OCI-LY7 (cell line): ENCODE measurements around the gene ACSS1. TPM values are rescaled to one million over a fixed set of nuclear protein-coding genes. Genes with fewer than 3 reads are reported as not detected.

Source experiments
- BruUV-seq: library from RNA; stranded (reverse); fragments of 400-500 nt; replicated peaks from 2 replicates; lab custom pipeline; 2021; lab: Mats Ljungman, UMichigan
- CTCF ChIA-PET: fragments of 300-600 bp; sonication (Branson Sonifier 250); formaldehyde crosslinking; loops from one replicate; lab custom pipeline; 2022; ENCODE audit warnings: antibody characterized with exemption; ENCODE audit not compliant: unreplicated experiment; lab: Charles Lee
- POLR2A ChIA-PET: fragments of 300-600 bp; sonication (Branson Sonifier 250); formaldehyde crosslinking; loops from one replicate; lab custom pipeline; 2022; ENCODE audit warnings: antibody characterized with exemption; lab: Charles Lee
- DNase-seq: peaks from one replicate; pipeline ENCODE4 v3.0.0-alpha.2; 2015; ENCODE audit warnings: low spot score
- H2AFZ ChIP-seq: fragments of 200-600 bp; sonication (generic), shearing (Covaris generic); 2 replicates; pipeline ENCODE4 v1.6.1; 2014; ENCODE audit warnings: mild to moderate bottlenecking, antibody characterized with exemption, low read length, moderate library complexity
- H3K27ac ChIP-seq: fragments of 200-600 bp; sonication (generic); 2 replicates; pipeline ENCODE4 v1.5.1; 2014; ENCODE audit warnings: mixed run types, low read depth, mild to moderate bottlenecking, moderate library complexity, low read length, inconsistent platforms; ENCODE audit not compliant: poor library complexity, severe bottlenecking
- H3K36me3 ChIP-seq: fragments of 200-600 bp; sonication (generic); 2 replicates; pipeline ENCODE4 v1.6.1; 2014; ENCODE audit warnings: mild to moderate bottlenecking, antibody characterized with exemption, low read length, moderate library complexity, mixed read lengths; ENCODE audit not compliant: insufficient read depth
- H3K4me1 ChIP-seq: fragments of 200-600 bp; sonication (generic); 2 replicates; pipeline ENCODE4 v1.5.1; 2014; ENCODE audit warnings: mild to moderate bottlenecking, low read length; ENCODE audit not compliant: insufficient read depth, poor library complexity, severe bottlenecking
- H3K4me2 ChIP-seq: fragments of 200-600 bp; sonication (generic); 2 replicates; pipeline ENCODE4 v1.6.1; 2014; ENCODE audit warnings: mild to moderate bottlenecking, low read length
- H3K4me3 ChIP-seq: fragments of 200-600 bp; sonication (generic); 2 replicates; pipeline ENCODE4 v1.5.1; 2014; ENCODE audit warnings: mild to moderate bottlenecking, low read depth, low read length; ENCODE audit not compliant: poor library complexity, severe bottlenecking
- H3K79me2 ChIP-seq: fragments of 200-600 bp; sonication (generic); 2 replicates; pipeline ENCODE4 v1.6.1; 2016; ENCODE audit warnings: low read depth, mild to moderate bottlenecking, low read length, moderate library complexity, mixed read lengths; ENCODE audit not compliant: insufficient read depth
- H3K9me2 ChIP-seq: fragments of 200-600 bp; sonication (generic); 2 replicates; pipeline ENCODE4 v1.6.1; 2016; ENCODE audit warnings: mild to moderate bottlenecking, low read length, mixed read lengths; ENCODE audit not compliant: insufficient read depth
- H3K9me3 ChIP-seq: fragments of 200-600 bp; sonication (generic); 2 replicates; pipeline ENCODE4 v1.6.1; 2014; ENCODE audit warnings: mild to moderate bottlenecking, mixed run types, low read length, mixed read lengths
- H4K20me1 ChIP-seq: fragments of 200-600 bp; sonication (generic); 2 replicates; pipeline ENCODE4 v1.6.1; 2014; ENCODE audit warnings: mild to moderate bottlenecking, antibody characterized with exemption, low read length, moderate library complexity, mixed read lengths; ENCODE audit not compliant: insufficient read depth
- EZH2phosphoT487 ChIP-seq: fragments of 200-600 bp; sonication (generic); IDR thresholded peaks from 2 replicates; pipeline ENCODE4 v1.6.1; 2018; ENCODE audit warnings: low read depth, borderline replicate concordance, mild to moderate bottlenecking, mixed run types, antibody characterized with exemption, low read length, moderate library complexity, mixed read lengths
- intact Hi-C: fragments of 100-400 bp; cut with micrococcal nuclease; formaldehyde crosslinking; loops from one replicate; pipeline ENCODE4 v1.10.0; 2022; ENCODE audit not compliant: unreplicated experiment
- total RNA-seq, 2 experiments: library from RNA; depleted of rRNA in 1 of 2; stranded (reverse); fragments of >200 nt in 1 of 2; shearing (Covaris generic) in 1 of 2; gene quantifications; 2 replicates each; pipeline ENCODE4 v1.2.3, GENCODE V29; 2014 to 2022
- TF ChIP-seq, protein P1 (sequence below): fragments of 200-600 bp; sonication (generic); conservative IDR thresholded peaks from 2 replicates; pipeline ENCODE4 v1.5.1; 2014; ENCODE audit warnings: mild to moderate bottlenecking, antibody characterized with exemption, low read length, moderate library complexity, mixed read lengths

The ACSS1 gene
- total RNA-seq, 2 experiments from 2014 or later: 0.35 to 0.40 TPM

DNA sequence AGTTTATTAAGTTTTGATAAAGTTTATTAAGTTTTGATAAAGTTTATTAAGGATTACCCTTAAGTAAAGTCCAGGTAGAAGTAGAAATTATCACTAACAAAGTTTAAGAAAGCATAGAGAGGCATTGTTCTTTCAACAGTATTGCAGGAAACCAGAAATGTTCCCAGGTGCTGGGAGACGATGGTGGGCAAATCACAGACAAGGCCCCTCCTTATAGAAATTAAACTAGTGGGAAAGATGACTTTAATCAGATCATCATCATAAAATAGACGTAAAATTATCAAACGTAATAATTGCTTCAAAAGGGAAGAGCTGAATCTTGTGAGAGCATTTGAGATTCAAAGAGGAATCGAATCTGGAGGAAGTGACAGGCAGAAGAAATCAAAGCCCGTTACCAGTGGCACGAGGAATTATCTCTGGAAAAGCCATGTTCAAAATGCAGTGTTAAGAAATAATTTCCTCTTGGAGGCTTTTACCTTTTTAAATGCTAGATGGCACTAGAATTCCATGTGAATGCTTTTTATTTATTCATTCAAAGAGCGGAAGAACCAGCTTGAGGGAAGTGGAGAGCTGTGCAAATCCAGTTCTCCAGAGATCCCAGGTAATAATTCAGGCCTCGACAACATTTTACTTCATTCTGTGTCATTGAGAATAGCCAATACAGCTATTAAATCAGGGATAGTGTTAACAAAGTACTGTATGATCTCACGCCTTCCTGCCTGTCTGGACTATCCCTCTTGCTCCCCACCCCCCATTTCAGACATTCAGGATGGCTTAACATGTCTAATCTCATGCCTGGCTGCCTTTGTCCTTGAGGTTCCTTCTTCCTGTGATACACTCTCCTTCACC lies 64.4 kb downstream of the ACSS1 start:
- Histone ChIP-seq H3K27ac (peak overlapping the region; percentile 63), H3K4me1 (peaks cover 28% of the 10 kb centered on the region), H3K9me3 (no peaks in the 10 kb centered on the region), H3K9me2 (no peaks in the 10 kb centered on the region), H3K36me3 (peaks cover 4% of the 10 kb centered on the region; the same call in 1 of the 2 replicates), H3K79me2 (peaks cover 16% of the 10 kb centered on the region; the same call in 1 of the 2 replicates), H4K20me1 (peaks cover 10% of the 10 kb centered on the region), H2AFZ (peak overlapping the region; percentile 80), H3K4me2 (peak overlapping the region; percentile 81), H3K4me3 (peak overlapping the region; percentile 86)
- no peak for TF ChIP-seq EZH2phosphoT487
- TF ChIP-seq, protein P1, sequence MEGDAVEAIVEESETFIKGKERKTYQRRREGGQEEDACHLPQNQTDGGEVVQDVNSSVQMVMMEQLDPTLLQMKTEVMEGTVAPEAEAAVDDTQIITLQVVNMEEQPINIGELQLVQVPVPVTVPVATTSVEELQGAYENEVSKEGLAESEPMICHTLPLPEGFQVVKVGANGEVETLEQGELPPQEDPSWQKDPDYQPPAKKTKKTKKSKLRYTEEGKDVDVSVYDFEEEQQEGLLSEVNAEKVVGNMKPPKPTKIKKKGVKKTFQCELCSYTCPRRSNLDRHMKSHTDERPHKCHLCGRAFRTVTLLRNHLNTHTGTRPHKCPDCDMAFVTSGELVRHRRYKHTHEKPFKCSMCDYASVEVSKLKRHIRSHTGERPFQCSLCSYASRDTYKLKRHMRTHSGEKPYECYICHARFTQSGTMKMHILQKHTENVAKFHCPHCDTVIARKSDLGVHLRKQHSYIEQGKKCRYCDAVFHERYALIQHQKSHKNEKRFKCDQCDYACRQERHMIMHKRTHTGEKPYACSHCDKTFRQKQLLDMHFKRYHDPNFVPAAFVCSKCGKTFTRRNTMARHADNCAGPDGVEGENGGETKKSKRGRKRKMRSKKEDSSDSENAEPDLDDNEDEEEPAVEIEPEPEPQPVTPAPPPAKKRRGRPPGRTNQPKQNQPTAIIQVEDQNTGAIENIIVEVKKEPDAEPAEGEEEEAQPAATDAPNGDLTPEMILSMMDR: peak; percentile 64
- CTCF ChIA-PET: no interaction called here
- POLR2A ChIA-PET: interaction anchor here (0.8 kb wide), 1 partner anchor 16 kb away, joined by 3 read pairs; no protein-coding TSS in a partner anchor
- no TSS peak for BruUV-seq
- peak; percentile 40 for DNase-seq
- intact Hi-C loops: loop anchor here (2.0 to 10.0 kb wide), 4 partner anchors 185 to 631 kb away; partner anchors contain the start of genes NANP and PYGB

DNA sequence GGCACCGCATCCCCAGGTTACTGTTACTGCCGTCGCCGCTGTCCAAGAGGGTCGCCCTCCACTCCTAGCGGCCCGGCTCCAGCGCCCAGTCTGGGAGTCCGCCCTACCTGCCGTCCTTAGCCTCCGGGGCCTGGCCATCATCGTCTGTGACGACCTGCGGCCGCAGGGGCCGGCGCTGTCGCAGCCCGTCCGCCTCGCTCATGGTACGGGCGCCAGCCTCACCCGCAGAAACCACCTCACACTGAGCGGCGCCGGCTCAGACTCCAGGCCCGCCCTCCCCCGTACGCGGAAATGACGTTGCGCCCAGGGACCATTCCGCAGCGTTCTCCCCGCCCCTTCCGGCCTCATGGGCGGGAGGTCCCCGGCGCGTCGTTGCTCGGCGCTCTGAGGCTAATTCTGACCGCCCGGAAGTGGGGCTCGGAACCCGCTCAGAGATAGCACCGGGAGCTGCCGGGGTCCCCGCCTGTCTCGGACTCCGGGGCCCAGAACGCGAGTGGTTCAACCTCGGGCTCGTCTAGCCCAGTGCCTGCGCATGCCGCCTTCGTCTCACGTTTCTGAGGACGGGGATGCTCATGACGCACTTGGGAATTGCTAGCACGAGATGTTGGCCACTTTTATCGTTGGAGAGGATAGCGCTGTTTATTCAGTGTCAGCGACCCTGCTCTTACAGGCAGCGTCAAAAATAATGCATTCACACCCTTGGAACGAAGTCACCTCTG lies 65.3 kb downstream of the ACSS1 start, which contains the start of gene APMAP:
Gene APMAP (minus strand): TSS at position 265 of the 719 bp plus-strand sequence. CDS start 63 bp downstream, at position 202.
- Histone ChIP-seq H3K4me1 (peaks cover 28% of the 10 kb centered on the region), H3K36me3 (peaks cover 5% of the 10 kb centered on the region; the same call in 1 of the 2 replicates), H3K9me3 (no peaks in the 10 kb centered on the region), H2AFZ (peak within 1 kb of the TSS; percentile 80), H3K4me2 (peak within 1 kb of the TSS; percentile 92), H3K4me3 (peak within 1 kb of the TSS; percentile 86), H3K27ac (peak within 1 kb of the TSS; percentile 63), H3K79me2 (peaks cover 16% of the 10 kb centered on the region; the same call in 1 of the 2 replicates), H3K9me2 (no peaks in the 10 kb centered on the region), H4K20me1 (peaks cover 10% of the 10 kb centered on the region)
- intact Hi-C loops: loop anchor here (1.0 to 10.0 kb wide), 3 partner anchors 255 to 632 kb away; partner anchors contain the start of genes NANP and PYGB
- DNase-seq: peak; percentile 95
- ChIA-PET POLR2A (no interaction called here), CTCF (no interaction called here)
- TF ChIP-seq, protein P1: no peak
- no peak for TF ChIP-seq EZH2phosphoT487
- no TSS peak for BruUV-seq
